GM06990 (cell line): ENCODE data around the gene MRFAP1L1.
A peak's percentile ranks its signal among the peaks of the same experiment; 100 is the strongest.
"Not testable (repeated sequence)": the region's sequence is repeated elsewhere in the genome, so short reads cannot be mapped to it uniquely, and the experiment has no call there.

Experiments
- DNase-seq: peaks from one replicate; pipeline ENCODE4 v3.0.0-alpha.2; 2011; ENCODE audit not compliant: insufficient read length; ENCODE audit errors: extremely low read depth
- H3K27me3 ChIP-seq: replicated peaks from 2 replicates; pipeline ENCODE4 v1.6.0; 2011; ENCODE audit warnings: low read length; ENCODE audit not compliant: control insufficient read depth, insufficient read depth
- H3K36me3 ChIP-seq: 2 replicates; pipeline ENCODE4 v1.5.1; 2011; ENCODE audit warnings: low read length; ENCODE audit not compliant: control insufficient read depth, insufficient read depth
- H3K4me3 ChIP-seq: replicated peaks from 2 replicates; pipeline ENCODE4 v1.5.1; 2011; ENCODE audit warnings: low read depth, mild to moderate bottlenecking, control low read depth, low read length
- CTCF ChIP-seq: IDR thresholded peaks from 2 replicates; pipeline ENCODE4 v1.5.1; 2011; ENCODE audit warnings: low read length, control low read depth, mild to moderate bottlenecking, inconsistent platforms; ENCODE audit not compliant: insufficient read depth, poor library complexity, severe bottlenecking

Gene MRFAP1L1

GRCh38 chr4:6674500-6675149 is 35.0 kb downstream of the MRFAP1L1 start:
- DNase-seq: no peak
- H3K27me3 ChIP-seq: no peaks in the 10 kb centered on the region
- H3K4me3 ChIP-seq: peak overlapping the region; percentile 79
- TF ChIP-seq CTCF: peak; percentile 64
- peaks cover 2% of the 10 kb centered on the region for H3K36me3 ChIP-seq

GRCh38 chr4:6673660-6674499 is 35.8 kb downstream of the MRFAP1L1 start:
- TF ChIP-seq CTCF: no peak
- peak; percentile 97 for DNase-seq
- Histone ChIP-seq H3K4me3 (peak overlapping the region; percentile 79), H3K36me3 (peaks cover 2% of the 10 kb centered on the region), H3K27me3 (no peaks in the 10 kb centered on the region)

GRCh38 chr4:6673191-6673659 is 36.4 kb downstream of the MRFAP1L1 start:
- peak overlapping the region; percentile 79 for H3K4me3 ChIP-seq
- DNase-seq, H3K36me3 ChIP-seq, H3K27me3 ChIP-seq: not testable (repeated sequence)

GRCh38 chr4:6672541-6673190 is 37.0 kb downstream of the MRFAP1L1 start:
- H3K27me3 ChIP-seq, DNase-seq, H3K36me3 ChIP-seq, H3K4me3 ChIP-seq: not testable (repeated sequence)

- TF ChIP-seq CTCF: no peak
- no peak for DNase-seq
- Histone ChIP-seq H3K4me3 (no peak overlapping the region), H3K27me3 (no peaks in the 10 kb centered on the region), H3K36me3 (peaks cover 2% of the 10 kb centered on the region)
Observed at GRCh38 chr4:6672131-6672530, 37.5 kb downstream of the MRFAP1L1 start.

GRCh38 chr4:6671648-6672047 is 38.0 kb downstream of the MRFAP1L1 start:
- TF ChIP-seq CTCF: no peak
- DNase-seq: no peak
- H3K27me3 ChIP-seq: no peaks in the 10 kb centered on the region
- no peak overlapping the region for H3K4me3 ChIP-seq
- peaks cover 2% of the 10 kb centered on the region; the same call in 1 of the 2 replicates for H3K36me3 ChIP-seq
